ENCODE data around the gene MAGOH.

The MAGOH gene

GRCh38 chr1:53270107-53270506 lies 31.8 kb upstream of the MAGOH start:
- no peak for DNase-seq

- no peak for DNase-seq
Observed at GRCh38 chr1:53267761-53268160, 29.4 kb upstream of the MAGOH start.

- DNase-seq: no peak
Observed at GRCh38 chr1:53266038-53266437, 27.7 kb upstream of the MAGOH start.

- DNase-seq: no peak
Observed at GRCh38 chr1:53265581-53265980, 27.3 kb upstream of the MAGOH start.

- DNase-seq: no peak
Observed at GRCh38 chr1:53264048-53264447, 25.7 kb upstream of the MAGOH start.

- no peak for DNase-seq
Observed at GRCh38 chr1:53262000-53262399, 23.7 kb upstream of the MAGOH start.

GRCh38 chr1:53260631-53261247 lies 22.4 kb upstream of the MAGOH start:
- no peak for DNase-seq

GRCh38 chr1:53259932-53260331 lies 21.6 kb upstream of the MAGOH start:
- no peak for DNase-seq

- no peak for DNase-seq
Observed at GRCh38 chr1:53258216-53258615, 19.9 kb upstream of the MAGOH start.

GRCh38 chr1:53257454-53258081 lies 19.2 kb upstream of the MAGOH start:
- no peak for DNase-seq

GRCh38 chr1:53256511-53257453 lies 18.5 kb upstream of the MAGOH start:
- DNase-seq: no peak

GRCh38 chr1:53255031-53255430 lies 16.7 kb upstream of the MAGOH start:
- no peak for DNase-seq

- DNase-seq: no peak
Observed at GRCh38 chr1:53254011-53254640, 15.8 kb upstream of the MAGOH start.

GRCh38 chr1:53250325-53250724 lies 12.0 kb upstream of the MAGOH start:
- DNase-seq: no peak

- no peak for DNase-seq
Observed at GRCh38 chr1:53249706-53250105, 11.4 kb upstream of the MAGOH start.

- no peak for DNase-seq
Observed at GRCh38 chr1:53246261-53247134, 8.2 kb upstream of the MAGOH start.

- no peak for DNase-seq
Observed at GRCh38 chr1:53244141-53244540, 5.8 kb upstream of the MAGOH start.

- no peak for DNase-seq
Observed at GRCh38 chr1:53242381-53242780, 4.1 kb upstream of the MAGOH start.

- no peak for DNase-seq
Observed at GRCh38 chr1:53241828-53242227, 3.5 kb upstream of the MAGOH start.

GRCh38 chr1:53237638-53238037 lies 680 bp downstream of the MAGOH start:
- DNase-seq: no peak

- no peak for DNase-seq
Observed at GRCh38 chr1:53220962-53221286, 17.4 kb downstream of the MAGOH start.

GRCh38 chr1:53220171-53220961 lies 18.0 kb downstream of the MAGOH start, which contains the start of gene CZIB:
Gene CZIB, minus strand, starts transcription at chr1:53220634. Its CDS starts 59 bp downstream, at chr1:53220575.
- peak; percentile 94 for DNase-seq

Data from midbrain (tissue), 1 donor.